ELF-1 (cell line): ENCODE results near the gene MFN1.

ENCODE experiments used
- DNase-seq: peaks from one replicate; pipeline ENCODE4 v3.0.0-alpha.2; 2016; ENCODE audit warnings: low read depth, low spot score

Gene MFN1

GRCh38 chr3:179336345-179336929 lies 11.1 kb upstream of the MFN1 start:
- DNase-seq, result no peak

GRCh38 chr3:179348325-179349013 lies 960 bp downstream of the MFN1 start:
- no peak for DNase-seq

GRCh38 chr3:179355996-179356395 lies 8.5 kb downstream of the MFN1 start:
- no peak for DNase-seq

- no peak for DNase-seq
Observed at GRCh38 chr3:179363332-179363731, 15.8 kb downstream of the MFN1 start.

- no peak for DNase-seq
Observed at GRCh38 chr3:179369621-179370020, 22.1 kb downstream of the MFN1 start.

- no peak for DNase-seq
Observed at GRCh38 chr3:179373938-179374337, 26.4 kb downstream of the MFN1 start.

GRCh38 chr3:179375091-179375999 lies 27.8 kb downstream of the MFN1 start:
- no peak for DNase-seq

- DNase-seq, result no peak
Observed at GRCh38 chr3:179376474-179376873, 29.0 kb downstream of the MFN1 start.

- DNase-seq, result no peak
Observed at GRCh38 chr3:179391906-179392305, 44.4 kb downstream of the MFN1 start.

- DNase-seq, result no peak
Observed at GRCh38 chr3:179398574-179399231, 51.2 kb downstream of the MFN1 start.

GRCh38 chr3:179401561-179401960 lies 54.1 kb downstream of the MFN1 start:
- no peak for DNase-seq

GRCh38 chr3:179402963-179403362 lies 55.5 kb downstream of the MFN1 start:
- DNase-seq, result no peak

GRCh38 chr3:179404307-179404706 lies 56.8 kb downstream of the MFN1 start:
- DNase-seq, result no peak

GRCh38 chr3:179410331-179410730 lies 62.8 kb downstream of the MFN1 start:
- no peak for DNase-seq

- DNase-seq, result no peak
Observed at GRCh38 chr3:179410999-179411398, 63.5 kb downstream of the MFN1 start.

- DNase-seq, result no peak
Observed at GRCh38 chr3:179414804-179415203, 67.3 kb downstream of the MFN1 start.

- no peak for DNase-seq
Observed at GRCh38 chr3:179415377-179415776, 67.9 kb downstream of the MFN1 start.

GRCh38 chr3:179416681-179417080 lies 69.2 kb downstream of the MFN1 start:
- no peak for DNase-seq

GRCh38 chr3:179418610-179419009 lies 71.1 kb downstream of the MFN1 start:
- DNase-seq, result no peak

- peak; percentile 17 for DNase-seq
Observed at GRCh38 chr3:179421500-179421899, 74.0 kb downstream of the MFN1 start.

- DNase-seq, result no peak
Observed at GRCh38 chr3:179425075-179425474, 77.6 kb downstream of the MFN1 start.
